NCI-H2171 (cell line): ENCODE data around the gene BTNL2.
"Not testable (repeated sequence)": the region's sequence is repeated elsewhere in the genome, so short reads cannot be mapped to it uniquely, and the experiment has no call there.

Experiments
- DNase-seq: peaks from one replicate; lab custom pipeline; 2025; lab: John Stamatoyannopoulos, UW

BTNL2 gene, protein sequence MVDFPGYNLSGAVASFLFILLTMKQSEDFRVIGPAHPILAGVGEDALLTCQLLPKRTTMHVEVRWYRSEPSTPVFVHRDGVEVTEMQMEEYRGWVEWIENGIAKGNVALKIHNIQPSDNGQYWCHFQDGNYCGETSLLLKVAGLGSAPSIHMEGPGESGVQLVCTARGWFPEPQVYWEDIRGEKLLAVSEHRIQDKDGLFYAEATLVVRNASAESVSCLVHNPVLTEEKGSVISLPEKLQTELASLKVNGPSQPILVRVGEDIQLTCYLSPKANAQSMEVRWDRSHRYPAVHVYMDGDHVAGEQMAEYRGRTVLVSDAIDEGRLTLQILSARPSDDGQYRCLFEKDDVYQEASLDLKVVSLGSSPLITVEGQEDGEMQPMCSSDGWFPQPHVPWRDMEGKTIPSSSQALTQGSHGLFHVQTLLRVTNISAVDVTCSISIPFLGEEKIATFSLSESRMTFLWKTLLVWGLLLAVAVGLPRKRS

DNA sequence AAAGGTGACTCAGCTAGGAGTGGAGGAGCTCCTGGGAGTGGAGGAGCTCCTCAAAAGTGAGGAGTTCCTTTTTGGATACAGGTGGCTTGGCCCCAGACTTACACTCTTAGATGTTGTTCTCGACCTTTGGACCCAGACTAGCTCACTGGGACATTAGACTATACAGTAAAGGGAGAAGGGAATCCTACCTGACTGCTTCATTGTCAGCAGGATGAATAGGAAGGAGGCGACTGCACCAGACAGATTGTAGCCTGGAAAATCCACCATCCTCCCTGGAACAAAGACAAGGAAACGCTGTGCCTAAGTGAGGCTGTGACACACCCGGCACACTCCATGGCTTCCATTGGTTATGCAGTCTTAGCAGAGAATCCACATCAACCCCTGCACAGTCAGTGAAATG, at the start of gene BTNL2:
BTNL2 (minus strand) TSS at position 325 of the 400 bp plus-strand sequence; CDS start at position 267, 58 bp downstream.
- DNase-seq, result no peak

DNA sequence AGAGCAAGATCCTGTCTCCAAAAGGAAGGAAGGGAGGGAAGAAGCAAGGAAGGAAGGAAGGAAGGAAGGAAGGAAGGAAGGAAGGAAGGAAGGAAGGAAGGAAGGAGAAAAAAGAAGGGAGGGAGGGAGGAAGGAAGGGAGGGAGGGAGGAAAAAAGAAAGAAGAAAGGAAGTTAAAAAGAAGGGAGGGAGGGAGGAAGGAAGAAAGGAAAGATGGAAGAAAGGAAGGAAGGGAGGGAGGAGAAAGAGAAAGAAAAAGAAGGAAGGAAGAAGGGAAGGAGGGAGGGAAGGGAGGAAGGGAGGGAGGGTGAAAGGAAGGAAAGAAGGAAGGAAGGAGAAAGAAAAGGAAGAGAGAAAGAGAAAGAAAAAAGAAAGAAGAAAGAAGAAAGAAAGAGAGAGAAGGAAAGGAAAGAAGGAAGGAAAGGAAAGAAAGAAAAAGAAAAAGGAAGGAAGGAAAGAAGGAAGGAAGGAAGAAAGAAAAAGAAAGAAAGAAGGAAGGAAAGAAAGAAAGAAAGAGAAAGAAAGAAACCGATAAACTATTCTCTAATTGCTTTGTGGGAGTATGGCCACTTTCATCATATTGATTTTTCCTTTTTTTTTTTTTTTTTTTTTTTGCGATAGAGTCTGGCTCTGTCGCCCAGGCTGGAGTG, 42.2 kb upstream of the BTNL2 start:
- DNase-seq, result no peak

DNA sequence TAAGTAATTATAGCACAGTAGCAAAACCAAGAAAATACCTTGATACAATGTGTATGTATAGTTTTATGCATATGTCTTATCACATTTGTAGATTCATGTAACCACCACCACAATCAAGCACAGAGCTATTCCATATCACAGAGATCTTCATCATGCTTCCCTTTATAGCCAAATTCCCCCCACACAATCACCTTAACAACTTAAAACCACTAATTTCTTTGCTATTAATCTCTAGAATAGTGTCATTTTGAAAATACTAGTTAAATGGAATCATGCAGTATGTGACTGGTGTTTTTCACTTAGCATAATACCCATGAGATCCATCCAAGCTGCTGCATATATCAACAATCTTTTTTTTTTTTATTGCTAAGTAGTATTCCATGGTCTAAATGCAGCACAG, 41.0 kb upstream of the BTNL2 start:
- no peak for DNase-seq

DNA sequence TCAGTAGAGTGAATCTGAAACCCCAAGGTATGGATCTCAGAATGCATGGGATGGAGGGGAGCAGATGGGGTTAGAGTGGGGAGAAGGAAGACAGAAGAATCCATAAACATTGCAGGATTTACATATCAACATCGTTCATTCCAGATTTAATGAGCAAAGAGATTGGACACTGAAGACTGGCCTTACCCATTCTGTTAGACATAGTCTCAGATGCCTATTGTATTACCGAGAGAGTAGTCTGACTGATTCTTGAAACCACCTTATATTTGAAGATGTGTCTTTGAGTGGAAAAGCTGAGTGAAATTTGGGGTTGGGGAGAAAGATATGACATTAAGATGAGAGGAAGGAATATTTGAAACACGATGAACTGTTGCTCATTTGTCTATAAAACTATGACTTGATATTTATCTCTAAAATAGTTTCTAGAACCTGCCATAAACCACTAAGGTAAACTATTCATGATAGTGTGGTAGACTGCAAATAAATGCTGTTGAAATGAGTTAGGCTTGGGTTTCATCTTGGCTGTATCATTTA, 38.4 kb upstream of the BTNL2 start:
- no peak for DNase-seq

DNA sequence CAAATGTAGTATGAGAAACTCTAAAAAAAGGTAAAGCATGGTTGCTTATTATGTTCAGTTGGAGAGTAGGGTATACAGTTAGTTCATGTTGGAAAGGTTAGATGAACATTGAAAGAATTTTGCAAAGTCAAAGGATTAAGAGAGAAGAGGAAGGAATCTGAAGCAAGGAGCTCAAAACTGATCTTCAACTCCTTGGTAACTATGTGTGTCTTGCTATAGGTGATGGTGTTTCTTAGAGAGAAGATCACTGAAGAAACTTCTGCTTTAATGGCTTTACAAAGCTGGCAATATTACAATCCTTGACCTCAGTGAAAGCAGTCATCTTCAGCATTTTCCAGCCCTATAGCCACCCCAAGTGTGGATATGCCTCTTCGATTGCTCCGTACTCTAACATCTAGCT, 37.5 kb upstream of the BTNL2 start:
- DNase-seq, result no peak

DNA sequence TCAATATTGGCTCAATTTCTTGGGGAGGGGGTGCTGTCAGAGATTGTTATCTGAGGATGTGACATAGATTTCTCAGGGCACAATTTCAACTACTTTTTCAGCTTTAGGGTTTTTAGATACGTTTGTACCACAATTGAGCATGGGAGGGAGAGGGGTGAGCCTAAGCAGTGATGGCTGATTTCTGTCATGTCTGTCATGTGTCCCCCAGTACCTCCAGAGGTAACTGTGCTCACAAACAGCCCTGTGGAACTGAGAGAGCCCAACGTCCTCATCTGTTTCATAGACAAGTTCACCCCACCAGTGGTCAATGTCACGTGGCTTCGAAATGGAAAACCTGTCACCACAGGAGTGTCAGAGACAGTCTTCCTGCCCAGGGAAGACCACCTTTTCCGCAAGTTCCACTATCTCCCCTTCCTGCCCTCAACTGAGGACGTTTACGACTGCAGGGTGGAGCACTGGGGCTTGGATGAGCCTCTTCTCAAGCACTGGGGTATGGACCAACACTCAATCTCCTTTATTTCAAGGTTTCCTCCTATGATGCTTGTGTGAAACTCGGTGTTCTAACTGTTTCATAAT, 36.1 kb upstream of the BTNL2 start:
- DNase-seq, result no peak

DNA sequence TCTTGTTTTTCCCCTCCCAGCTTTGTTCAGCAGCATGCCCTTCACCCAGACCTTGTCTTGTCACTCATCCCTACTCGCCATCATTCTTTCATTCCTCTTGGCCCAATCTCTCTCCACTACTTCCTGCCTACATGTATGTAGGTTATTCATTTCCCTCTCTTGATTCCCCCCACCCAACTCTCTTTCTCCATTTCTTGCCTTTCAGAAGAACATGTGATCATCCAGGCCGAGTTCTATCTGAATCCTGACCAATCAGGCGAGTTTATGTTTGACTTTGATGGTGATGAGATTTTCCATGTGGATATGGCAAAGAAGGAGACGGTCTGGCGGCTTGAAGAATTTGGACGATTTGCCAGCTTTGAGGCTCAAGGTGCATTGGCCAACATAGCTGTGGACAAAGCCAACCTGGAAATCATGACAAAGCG, 35.3 kb upstream of the BTNL2 start:
- DNase-seq, result no peak

DNA sequence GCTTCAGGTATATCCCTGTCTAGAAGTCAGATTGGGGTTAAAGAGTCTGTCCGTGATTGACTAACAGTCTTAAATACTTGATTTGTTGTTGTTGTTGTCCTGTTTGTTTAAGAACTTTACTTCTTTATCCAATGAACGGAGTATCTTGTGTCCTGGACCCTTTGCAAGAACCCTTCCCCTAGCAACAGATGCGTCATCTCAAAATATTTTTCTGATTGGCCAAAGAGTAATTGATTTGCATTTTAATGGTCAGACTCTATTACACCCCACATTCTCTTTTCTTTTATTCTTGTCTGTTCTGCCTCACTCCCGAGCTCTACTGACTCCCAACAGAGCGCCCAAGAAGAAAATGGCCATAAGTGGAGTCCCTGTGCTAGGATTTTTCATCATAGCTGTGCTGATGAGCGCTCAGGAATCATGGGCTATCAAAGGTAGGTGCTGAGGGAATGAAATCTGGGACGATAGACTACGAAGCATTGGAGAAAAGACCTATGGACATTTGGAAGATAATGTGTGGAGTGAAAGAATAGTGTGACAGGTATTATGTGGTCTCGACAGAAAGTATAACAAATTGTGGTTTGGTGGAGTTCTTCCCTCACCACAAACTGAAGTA, 32.7 kb upstream of the BTNL2 start, which contains the start of gene HLA-DRA:
HLA-DRA (plus strand) TSS at position 286 of the 613 bp plus-strand sequence; CDS start at position 350, 64 bp downstream.
- DNase-seq, result no peak

DNA sequence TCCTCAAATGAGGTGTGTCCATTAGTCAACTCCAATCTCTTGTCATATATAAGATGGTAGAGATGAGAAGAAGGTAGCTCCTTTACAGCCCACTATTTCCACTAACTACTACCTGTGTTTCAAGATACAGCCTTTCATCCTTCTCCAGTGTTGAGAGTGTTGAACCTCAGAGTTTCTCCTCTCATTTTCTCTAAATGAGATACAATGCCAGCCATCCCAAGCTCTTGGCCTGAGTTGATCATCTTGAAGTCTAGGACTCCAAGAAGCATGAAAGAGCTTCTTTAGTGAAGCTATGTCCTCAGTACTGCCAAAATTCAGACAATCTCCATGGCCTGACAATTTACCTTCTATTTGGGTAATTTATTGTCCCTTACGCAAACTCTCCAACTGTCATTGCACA, 32.2 kb upstream of the BTNL2 start:
- no peak for DNase-seq

DNA sequence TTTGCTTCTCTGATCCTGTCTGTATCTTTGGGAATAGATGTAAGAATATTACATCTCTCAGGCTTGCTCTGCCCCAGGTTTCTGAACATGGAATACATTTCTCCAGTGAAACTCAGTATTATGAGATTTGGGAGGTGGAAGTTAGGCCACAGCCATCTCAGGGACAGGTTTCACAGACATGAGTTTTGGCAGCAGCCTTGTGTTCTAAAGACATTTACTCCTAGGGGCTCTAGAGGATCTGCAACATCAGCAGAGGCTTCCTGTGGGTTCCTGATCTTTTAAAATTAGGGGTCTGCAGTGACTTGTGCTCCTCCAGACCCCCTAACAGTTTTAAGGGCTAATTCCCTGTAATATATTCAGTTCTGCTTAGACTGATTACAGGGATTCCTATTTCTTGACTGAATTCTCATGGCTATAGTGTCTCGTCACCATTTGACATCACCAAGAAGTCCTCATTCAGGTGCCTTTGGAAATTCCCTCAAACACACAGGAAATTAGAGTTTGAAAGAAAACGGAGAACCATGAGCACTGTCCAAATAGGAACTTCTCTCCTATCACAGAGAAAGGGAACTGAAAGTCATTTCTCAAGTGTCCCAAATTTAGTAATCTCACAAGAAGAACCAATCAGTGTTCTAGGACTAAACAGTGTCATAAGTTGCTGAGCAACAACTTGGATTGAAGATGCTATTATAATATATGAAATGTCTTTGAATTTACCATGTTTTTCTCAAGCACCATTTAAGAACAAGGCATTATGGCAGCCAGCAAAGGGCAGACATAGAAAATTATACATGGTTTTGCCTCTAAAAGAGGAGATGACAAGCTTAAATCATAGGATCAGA, 30.2 kb upstream of the BTNL2 start:
- DNase-seq, result no peak

DNA sequence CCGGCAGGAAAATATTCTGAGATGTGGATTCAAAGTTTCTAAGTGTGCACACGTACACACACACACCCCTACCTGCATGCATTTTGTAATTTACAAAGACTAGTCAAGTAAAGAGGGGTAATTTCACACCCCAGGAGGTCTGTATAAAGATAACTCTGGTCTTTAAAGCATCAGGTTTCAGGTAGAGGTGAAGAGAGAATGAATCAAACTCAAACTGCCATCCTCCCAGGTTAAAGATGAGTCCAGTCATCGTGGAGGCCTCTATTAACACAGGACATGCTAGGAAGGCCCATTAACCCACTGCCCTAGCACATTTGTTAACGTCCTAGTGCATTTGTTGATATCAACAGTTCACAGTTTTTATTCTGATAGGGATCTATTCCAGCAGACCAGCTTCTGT, 29.2 kb upstream of the BTNL2 start:
- no peak for DNase-seq

DNA sequence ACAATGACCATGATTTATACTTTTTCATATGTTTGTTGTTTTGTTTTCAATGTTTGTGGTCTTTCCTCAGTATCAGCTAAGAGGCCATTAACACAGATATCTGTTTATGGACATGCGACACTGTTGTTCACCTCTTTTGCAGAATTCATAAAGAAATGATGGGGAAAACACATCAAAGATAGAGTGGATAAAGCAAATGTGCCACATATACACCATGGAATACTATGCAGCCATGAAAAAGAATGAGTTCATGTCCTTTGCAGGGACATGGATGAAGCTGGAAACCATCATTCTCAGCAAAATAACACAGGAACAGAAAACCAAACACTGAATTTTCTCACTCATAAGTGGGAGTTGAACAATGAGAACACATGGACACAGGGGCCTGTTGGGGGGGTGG, 27.0 kb upstream of the BTNL2 start:
- not testable (repeated sequence) for DNase-seq

DNA sequence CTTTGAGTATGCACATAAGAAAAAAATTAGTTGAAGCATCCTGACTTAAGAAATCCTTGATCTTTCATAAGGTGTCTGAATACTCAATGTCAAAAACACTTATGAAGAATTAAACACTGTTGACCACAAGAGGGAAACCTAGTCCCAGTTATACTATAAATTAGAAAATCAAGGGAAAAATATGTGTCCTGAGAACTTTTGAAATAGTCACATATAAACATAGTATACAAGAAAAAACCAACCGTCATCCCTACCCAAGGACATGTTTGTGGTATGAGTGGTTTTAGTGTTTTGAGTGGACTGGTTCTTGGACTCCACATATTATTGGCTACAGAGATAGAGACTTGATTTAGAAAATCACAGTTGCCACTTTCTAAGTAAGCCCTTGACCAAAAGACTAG, 25.1 kb upstream of the BTNL2 start:
- DNase-seq, result no peak

DNA sequence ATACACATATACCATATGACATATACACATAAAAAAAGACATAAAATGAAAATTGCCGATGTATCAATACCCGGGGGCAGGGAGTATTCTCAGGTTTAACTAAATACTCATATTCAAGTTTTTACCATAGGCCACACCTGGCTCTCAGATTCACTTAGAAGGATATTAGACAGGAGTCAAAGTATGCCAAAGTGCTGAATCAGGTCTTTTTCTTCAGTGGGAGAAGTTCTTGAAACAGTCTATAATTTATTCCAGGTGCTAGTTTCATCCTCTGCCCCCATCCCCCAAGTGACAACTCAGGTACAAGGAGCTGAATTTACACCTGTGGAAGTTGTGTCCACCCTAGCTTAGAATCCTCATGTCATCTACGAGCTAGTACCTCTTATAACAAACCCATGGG, 24.2 kb upstream of the BTNL2 start:
- DNase-seq, result no peak

DNA sequence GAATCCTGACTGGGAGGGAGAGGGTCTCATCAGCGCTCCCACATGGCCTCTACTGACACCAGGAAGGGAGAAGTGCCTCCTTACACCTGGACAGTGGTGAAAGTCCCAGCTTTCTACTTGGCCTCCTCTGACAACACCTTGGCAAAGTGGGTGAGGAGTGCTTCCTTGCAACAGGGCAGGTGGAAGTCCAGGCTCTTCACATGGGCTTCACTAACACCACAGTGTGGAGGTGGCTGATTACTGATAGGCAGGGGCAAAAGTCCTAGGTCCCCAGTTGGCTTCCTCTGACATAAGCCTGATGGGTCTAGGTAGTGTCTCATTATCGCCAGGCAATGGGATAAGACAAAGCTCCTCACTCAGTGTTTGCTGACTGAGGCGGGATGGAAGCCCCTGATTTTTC, 23.2 kb upstream of the BTNL2 start:
- DNase-seq, result no peak

DNA sequence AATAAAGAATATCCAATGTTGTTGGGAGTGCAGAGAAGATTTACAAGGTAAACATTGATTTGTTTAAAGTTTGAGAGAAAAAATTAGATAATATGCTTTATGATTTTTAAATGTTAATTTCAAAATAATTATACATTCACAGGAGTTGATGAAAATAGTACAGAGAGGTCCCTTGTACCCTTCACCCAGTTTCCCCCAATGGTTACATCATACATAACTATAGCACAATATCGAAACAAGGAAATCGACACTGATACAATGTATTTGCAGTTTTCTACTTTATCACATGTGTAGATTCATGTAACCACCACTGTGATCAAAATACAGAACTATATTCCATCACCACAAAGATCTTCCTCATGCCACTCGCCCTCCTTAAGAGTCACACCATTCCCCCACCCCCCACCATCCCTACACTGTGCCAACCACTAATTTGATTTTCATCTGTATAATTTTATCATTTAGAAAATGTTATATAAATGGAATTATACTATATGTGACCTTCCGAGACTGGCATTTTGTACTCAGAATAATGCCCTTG, 21.0 kb upstream of the BTNL2 start:
- no peak for DNase-seq

DNA sequence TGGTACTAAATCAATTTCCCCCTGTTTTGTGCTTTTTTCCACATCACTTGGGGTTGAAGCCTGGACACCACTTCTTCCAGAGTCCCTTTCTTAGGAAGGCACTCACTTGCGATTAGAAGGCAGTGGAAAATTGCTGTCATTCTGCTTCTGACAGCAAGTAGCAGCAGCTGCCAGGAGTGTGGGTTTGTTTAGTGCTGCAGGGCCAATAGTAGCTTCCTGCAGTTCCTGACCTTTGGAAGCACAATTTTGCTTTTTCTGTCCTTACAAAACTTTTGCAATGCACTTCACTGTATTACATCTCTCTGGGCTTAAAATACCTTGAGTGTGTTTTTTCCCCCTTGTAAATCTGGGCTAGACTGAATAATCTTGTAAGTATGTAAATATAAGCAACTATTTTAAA, 20.2 kb upstream of the BTNL2 start:
- no peak for DNase-seq

DNA sequence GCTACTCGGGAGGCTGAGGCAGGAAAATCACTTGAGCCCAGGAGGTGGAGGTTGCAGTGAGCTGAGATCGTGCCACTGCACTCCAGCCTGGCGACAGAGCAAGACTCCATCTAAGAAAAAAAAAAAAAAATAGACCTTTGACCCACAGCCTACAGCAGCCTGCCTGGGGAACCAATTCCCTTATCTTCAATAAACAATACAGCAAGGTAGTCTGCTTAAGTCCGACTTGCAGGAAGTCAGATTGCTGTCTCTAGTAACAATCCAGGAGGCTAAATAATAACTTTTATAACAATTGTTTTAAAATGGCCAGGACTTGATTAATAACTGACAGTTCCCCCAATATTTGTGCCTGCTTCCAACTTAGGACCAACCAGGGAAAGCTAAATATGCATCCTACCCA, 19.4 kb upstream of the BTNL2 start:
- DNase-seq, result no peak

DNA sequence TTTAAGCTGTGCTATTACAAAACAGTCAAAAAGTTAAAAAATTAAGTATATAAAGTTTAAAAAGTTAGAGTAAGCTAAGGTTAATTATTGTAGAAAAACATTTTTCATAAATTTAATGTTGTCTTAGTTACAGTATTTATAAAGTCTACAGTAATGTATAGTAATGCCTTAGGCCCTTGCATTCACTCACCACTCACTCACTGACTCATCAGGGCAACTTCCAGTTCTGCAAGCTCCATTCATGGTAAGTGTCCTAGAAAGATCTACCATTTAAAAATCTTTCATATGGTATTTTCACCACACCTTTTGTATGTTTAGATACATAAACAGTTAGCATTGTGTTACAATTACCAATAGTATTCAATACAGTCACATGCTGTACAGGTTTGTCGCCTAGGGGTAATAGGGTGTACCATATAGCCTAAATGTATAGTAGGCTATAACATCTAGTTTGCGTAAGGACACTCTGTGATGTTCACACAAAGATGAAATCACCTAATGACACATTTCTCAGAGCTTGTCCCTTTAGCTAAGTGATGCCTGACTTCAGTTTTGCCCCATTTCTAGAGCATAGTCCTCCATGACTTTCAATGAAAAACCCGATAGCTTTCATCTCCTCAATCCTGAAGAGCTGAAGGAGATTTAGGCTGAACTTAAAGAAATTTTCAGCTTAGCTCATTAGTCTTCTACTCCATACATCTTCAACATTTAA, 17.8 kb upstream of the BTNL2 start:
- DNase-seq, result no peak

DNA sequence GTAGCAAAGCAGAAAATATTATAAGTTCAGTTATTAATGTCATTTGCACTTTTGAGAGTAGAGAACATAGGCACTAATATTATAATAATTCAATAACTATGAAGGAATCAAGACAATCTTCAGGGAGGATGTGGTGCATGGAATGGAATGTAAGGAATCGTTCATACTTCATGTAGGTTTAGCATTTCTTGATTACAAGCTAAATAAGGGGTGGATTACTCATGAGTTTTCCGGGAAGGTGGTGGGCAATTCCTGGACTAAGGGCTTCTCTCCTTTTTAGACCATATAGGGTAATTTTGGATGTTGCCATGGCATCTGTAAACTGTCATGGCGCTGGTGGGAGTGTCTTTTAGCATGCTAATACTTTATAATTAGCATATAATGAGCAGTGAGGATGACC, 9.1 kb upstream of the BTNL2 start:
- no peak for DNase-seq
